Stimulated activated CD4-positive, alpha-beta T cell treated with anti-CD3 and anti-CD28 coated beads, Interleukin-4, amount 100 ng/mL, for 48 hours (primary cell): ENCODE results near the gene UGT1A3.

Source experiments
- DNase-seq, 2 donors: peaks; one replicate each; pipeline ENCODE4 v3.0.0-alpha.2; 2020; ENCODE audit warnings: low read depth in 2 of 2

The UGT1A3 gene

GRCh38 chr2:233816334-233816733 is 87.5 kb downstream of the UGT1A3 start:
- no peak for DNase-seq

GRCh38 chr2:233816771-233817170 is 87.9 kb downstream of the UGT1A3 start:
- DNase-seq = no peak

- no peak for DNase-seq
These were observed 88.6 kb downstream of the UGT1A3 start for GRCh38 chr2:233817361-233817911.

GRCh38 chr2:233817995-233818638 is 89.3 kb downstream of the UGT1A3 start:
- no peak for DNase-seq

- no peak for DNase-seq
These were observed 90.1 kb downstream of the UGT1A3 start for GRCh38 chr2:233818639-233819621.

- no peak for DNase-seq
These were observed 91.3 kb downstream of the UGT1A3 start for GRCh38 chr2:233819884-233820773.

GRCh38 chr2:233820774-233821105 is 91.9 kb downstream of the UGT1A3 start:
- DNase-seq = no peak

- DNase-seq = no peak
These were observed 92.4 kb downstream of the UGT1A3 start for GRCh38 chr2:233821196-233821595.

GRCh38 chr2:233821709-233822100 is 92.9 kb downstream of the UGT1A3 start:
- DNase-seq = no peak

GRCh38 chr2:233822101-233822771 is 93.4 kb downstream of the UGT1A3 start:
- no peak for DNase-seq
